NCI-H1694 (cell line): ENCODE data around the gene SYT8.

Experiments
- DNase-seq: peaks from one replicate; lab custom pipeline; 2025; lab: John Stamatoyannopoulos, UW

SYT8 gene

GRCh38 chr11:1845561-1846452 is 11.0 kb downstream of the SYT8 start:
- no peak for DNase-seq

- no peak for DNase-seq
Observed at GRCh38 chr11:1846453-1846932, 11.7 kb downstream of the SYT8 start.

- DNase-seq: no peak
Observed at GRCh38 chr11:1847006-1847735, 12.4 kb downstream of the SYT8 start.

- no peak for DNase-seq
Observed at GRCh38 chr11:1847926-1848639, 13.3 kb downstream of the SYT8 start.

GRCh38 chr11:1848640-1849430 is 14.0 kb downstream of the SYT8 start:
- DNase-seq: no peak

DNA sequence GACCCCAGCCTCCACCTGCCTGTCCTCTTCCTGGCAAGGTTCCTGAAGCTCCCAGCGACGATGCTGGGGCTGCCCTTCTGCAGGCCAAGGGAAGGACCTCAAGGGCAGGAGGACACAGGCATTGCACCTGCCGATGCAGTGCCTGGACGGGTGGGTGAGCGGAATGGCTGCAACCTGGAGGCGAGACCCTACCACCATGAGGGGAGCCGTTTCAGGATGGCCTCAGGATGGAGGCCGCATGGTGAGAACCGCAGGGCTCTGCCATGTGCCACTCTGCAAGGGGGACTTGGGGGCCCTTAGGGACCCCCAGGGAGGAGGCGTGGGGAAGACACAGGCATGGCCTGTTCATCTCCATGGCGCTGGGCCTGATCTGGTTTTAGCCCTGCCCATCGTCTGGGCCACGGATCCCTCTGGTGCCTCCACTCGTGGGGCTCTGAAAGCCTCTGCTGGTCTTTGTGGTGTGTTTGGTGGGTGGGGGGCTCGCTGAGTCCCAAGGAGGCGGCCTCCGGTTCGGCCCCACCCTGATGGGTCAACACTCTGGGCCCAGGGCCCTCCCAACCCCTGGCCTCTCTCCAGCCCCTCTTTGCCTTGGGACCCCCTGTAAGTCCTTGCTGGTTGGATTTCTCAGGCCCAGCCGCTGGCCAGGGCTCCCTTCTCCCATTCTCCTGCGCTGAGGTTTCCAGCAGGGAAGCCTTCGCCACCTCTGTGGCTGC is 16.8 kb downstream of the SYT8 start:
- no peak for DNase-seq

DNA sequence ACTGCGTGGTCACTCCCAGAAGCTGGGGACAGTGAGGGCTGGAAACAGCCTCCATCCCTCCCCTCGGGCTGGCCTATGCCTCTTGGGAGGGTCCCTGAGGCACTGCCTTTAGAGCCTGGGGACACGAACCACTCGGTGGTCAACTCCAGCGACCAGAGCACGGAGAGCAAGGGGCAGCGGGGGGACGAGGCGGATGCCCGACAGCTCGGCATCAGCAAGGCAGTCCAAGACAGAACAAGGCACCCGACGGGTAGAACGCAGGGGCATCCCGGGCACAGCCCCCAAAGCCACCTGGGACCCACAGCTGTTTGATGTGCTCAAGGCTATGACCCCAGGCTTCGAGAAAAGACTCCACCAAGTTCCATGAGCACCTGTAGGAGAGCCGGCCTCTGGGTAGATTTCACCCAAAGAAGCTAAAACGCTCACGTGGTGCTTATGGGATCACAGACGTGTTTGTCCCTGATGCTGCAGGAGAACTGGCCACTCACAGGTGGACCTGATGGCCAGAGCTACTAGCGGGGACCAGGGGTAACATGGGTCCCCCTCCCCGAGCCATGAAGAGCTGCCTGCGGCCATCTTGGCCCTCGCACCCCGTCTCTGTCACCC is 17.6 kb downstream of the SYT8 start:
- no peak for DNase-seq

DNA sequence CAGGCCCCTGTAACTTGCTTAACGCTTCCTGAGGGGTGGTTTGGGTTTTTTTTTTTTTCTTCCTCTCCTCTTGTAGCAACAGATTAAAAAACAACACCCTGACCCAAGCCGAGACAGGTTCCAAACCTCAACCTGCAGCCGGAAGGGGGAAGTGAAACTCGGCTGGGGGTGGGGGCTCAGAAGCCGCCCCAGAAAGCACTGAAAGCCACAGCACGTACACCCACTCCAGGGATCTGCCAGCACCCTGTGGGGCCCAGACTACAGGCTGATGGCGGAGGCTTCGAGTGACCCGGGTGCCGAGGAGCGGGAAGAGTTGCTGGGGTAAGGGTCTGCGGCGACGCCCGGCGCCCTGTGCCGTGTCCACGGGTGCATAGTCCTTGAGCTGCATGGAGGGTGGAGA is 18.1 kb downstream of the SYT8 start, which contains the start of gene LSP1:
Gene LSP1 (plus strand): TSS at position 208 of the 400 bp plus-strand sequence. CDS start 61 bp downstream, at position 269.
- DNase-seq: no peak

- no peak for DNase-seq
Observed at GRCh38 chr11:1853376-1854131, 18.8 kb downstream of the SYT8 start.

- DNase-seq: no peak
Observed at GRCh38 chr11:1854132-1854948, 19.6 kb downstream of the SYT8 start.

DNA sequence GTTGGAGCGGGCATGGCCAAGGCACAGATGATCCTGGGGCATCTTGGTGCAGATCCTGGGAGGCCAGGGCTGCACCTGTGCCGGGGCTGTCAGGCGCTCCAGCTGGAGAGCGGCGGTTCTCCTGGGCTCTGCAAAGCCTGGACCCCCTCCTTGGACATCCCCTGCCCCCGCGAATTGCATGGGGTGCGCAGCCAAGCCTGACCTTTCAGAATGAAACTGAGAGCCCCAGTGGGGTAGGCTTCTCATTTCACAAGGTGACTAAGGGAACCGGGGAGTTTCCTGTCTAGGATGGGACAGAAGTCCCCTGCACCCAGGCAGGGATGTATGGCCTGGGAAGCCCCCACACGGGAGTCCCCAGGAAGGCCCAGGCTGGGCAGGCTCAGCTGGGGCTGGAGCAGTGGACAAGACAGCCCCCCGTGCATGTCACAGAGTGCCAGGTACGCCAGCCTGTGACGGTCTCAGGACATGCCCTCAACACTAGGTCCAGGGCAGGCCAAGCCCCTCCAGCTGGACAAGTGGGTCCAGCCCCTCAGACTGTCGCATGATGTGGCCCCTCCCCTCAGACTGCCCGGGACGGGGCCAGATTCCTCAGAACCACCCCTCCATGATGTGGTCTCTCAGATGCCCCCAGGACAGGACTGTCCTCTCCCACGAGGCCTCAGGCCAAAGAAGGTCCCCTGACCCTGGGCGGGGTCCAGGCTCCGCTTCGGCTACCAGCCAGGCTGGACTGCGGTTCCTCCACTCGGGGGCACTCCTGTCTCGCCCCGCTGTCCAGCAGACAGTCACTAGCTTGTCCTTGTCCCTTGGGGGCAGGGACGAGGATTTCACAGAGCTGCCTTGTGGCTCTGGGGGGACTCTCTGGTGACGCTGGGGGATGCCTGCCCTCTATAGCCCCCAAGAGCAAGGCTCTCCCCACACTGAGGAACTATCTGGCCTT is 20.4 kb downstream of the SYT8 start:
- no peak for DNase-seq

- no peak for DNase-seq
Observed at GRCh38 chr11:1855886-1856265, 21.1 kb downstream of the SYT8 start.

- DNase-seq: no peak
Observed at GRCh38 chr11:1856306-1857005, 21.7 kb downstream of the SYT8 start.

- no peak for DNase-seq
Observed at GRCh38 chr11:1857064-1857463, 22.3 kb downstream of the SYT8 start.

- DNase-seq: no peak
Observed at GRCh38 chr11:1858154-1858553, 23.4 kb downstream of the SYT8 start.

DNA sequence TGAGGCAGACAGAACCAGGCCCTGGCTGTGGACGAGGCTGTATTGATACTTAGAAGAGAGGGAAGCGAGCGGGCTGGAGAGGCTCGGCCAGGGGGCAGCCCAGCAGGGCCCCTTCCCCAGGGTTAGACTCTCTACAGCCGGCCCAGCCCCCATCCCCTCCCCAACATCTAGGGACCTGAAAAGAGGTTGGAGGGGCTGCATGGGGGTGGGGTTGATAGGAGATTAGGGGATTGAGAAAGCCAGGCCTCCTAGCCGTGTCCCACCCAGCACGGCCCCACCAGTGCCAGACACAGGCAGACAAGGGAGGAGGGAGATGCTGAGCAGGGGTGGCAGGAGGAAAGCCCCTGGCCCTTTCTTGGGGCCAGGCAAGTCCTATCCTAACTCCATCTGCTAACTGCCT is 23.8 kb downstream of the SYT8 start:
- no peak for DNase-seq

GRCh38 chr11:1859004-1859403 is 24.2 kb downstream of the SYT8 start:
- DNase-seq: no peak
